Left ventricle myocardium superior (tissue), 1 donor: ENCODE measurements around the gene AP1AR. TPM values are rescaled to one million over a fixed set of nuclear protein-coding genes. Genes with fewer than 3 reads are reported as not detected.
"Not testable (repeated sequence)": the region's sequence is repeated elsewhere in the genome, so short reads cannot be mapped to it uniquely, and the experiment has no call there.

Experiments used
- ATAC-seq: fragments of 200-7000 bp; cut with Tn5 transposase; one replicate; pipeline ENCODE4 v1.9.1; 2020; ENCODE audit warnings: mild to moderate bottlenecking, moderate library complexity
- DNase-seq: peaks from one replicate; pipeline ENCODE4 v3.0.0-alpha.2; 2020
- intact Hi-C: fragments of 100-400 bp; cut with micrococcal nuclease; formaldehyde crosslinking; loops from one replicate; pipeline ENCODE4 v1.11.0; 2022
- long read RNA-seq: library from polyadenylated mRNA; unstranded; transcript quantifications from one replicate; pipeline ENCODE4 v2.0.0, GENCODE V29; 2021
- total RNA-seq: library from RNA; stranded (reverse); fragmentation: NEBNext Ultra II Directional; extraction: Animal tissue kit (Norgen Biotek cat#: 25700); gene quantifications from one replicate; pipeline ENCODE4 v1.2.1, GENCODE V29; 2021
- donor health status: DM: no; HTN: yes; CAD: no; lungs with severe emphysema.

Gene AP1AR, protein sequence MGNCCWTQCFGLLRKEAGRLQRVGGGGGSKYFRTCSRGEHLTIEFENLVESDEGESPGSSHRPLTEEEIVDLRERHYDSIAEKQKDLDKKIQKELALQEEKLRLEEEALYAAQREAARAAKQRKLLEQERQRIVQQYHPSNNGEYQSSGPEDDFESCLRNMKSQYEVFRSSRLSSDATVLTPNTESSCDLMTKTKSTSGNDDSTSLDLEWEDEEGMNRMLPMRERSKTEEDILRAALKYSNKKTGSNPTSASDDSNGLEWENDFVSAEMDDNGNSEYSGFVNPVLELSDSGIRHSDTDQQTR
- total RNA-seq, result 10.2 TPM
- long read RNA-seq, transcript AP1AR-201 (10 exons, 2,902 nt), result major isoform, 38 of 41 reads
- long read RNA-seq, partial matches to known transcripts, result 0 of 41 reads
- long read RNA-seq, other reads (novel, unspliced or antisense), result 2 of 41 reads

- intact Hi-C loops, result loop anchor here (10.0 kb wide), 1 partner anchor 87 kb away; the partner anchor contains the start of gene FAM241A
- peak; percentile 87 for ATAC-seq
Observed at GRCh38 chr4:112231779-112232713, at the start of gene AP1AR. Gene AP1AR (plus strand): TSS chr4:112231787. CDS start chr4:112232092, 305 bp downstream.

GRCh38 chr4:112182604-112183003 is 49.0 kb upstream of the AP1AR start:
- ATAC-seq (no peak), DNase-seq (no peak)
- intact Hi-C loops, result no loop called here

More at GRCh38 chr4:112231779-112232713, at the start of gene AP1AR:
- peak; percentile 89 for DNase-seq

- DNase-seq, result no peak
- no peak for ATAC-seq
- intact Hi-C loops, result no loop called here
Observed at GRCh38 chr4:112183252-112183651, 48.3 kb upstream of the AP1AR start.

DNA sequence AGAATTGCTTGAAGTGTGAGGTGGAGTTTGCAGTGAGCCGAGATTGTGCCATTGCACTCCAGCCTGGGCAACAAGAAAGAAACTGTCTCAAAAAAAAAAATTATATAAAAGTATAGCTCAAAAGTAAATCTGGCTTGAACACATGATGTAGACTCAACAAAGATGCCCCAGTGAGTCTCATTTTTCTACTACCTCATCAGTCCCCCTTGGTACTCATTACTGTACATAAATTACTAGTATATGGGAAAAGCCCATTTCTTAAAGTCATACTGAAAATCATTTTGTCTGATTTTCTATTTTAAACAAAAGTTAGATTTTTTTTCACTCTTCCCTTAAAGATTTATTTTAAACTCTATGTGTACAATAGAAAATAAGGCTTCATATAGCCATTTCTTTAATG is 47.1 kb upstream of the AP1AR start:
- DNase-seq (no peak), ATAC-seq (no peak)
- intact Hi-C loops, result no loop called here

GRCh38 chr4:112185334-112185733 is 46.3 kb upstream of the AP1AR start:
- intact Hi-C loops, result no loop called here
- ATAC-seq (no peak), DNase-seq (no peak)

DNA sequence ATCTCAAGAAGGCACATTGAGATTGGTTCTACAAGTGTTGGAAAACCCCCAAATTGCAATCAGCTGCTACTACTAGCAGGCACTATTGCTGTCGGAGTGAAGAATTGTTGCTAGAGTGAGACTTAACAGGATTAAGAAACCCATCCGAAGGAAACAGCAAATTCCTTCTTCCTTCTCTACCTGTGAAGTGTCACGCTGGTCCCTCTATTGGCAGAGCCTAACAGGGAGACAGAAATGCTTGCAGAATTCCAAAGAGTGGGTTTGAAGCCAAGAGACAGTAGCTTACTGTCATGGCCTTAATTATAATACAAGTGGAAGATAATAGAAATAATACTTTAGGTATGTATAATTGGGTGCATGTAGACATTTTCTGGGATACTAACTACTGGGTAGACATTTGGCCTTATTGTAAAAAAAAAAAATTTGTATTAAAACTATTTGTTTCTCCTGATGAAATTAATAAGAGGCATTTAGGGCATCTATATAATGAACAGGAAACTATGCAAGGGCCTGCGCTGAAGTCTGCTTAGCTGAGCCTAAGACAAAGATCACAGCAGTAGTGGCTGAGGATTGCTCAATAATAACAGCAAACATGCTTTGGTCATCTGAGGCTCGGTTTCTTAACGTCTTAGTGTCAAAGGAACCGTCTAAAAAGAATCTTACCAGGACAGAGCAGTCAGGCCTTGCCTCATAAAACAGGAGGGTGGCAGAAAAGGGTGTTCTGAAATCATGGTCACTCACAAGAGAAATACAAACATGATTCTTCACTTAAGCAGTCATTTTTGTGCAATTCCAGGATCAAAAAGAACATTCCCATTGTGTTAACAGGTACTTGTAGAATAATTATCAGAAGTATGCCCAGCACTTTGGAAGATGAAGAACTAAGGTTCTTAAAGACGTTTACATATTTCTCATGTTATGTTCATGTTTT is 45.6 kb upstream of the AP1AR start:
- intact Hi-C loops, result no loop called here
- DNase-seq, result no peak
- ATAC-seq, result no peak

DNA sequence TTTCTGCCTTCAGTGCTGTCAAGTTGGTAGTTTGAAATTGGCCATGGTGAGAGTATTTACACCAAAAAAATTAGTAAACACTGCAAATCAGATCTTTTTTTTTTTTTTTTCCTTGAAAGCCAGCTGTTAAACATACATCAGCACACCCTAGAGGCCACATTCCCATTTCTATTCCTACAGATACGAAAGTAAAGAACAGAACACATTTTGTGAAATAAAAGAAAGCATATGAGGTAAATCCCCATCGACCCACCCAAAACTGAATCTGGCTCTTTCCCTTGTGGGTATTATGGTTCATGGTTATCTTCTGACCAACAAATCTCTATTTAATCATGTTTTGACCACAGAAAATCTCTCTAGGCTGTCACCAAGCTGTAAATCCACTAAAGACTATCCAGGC is 41.8 kb upstream of the AP1AR start:
- DNase-seq (no peak), ATAC-seq (peak; percentile 29)
- intact Hi-C loops, result no loop called here

GRCh38 chr4:112190684-112191083 is 40.9 kb upstream of the AP1AR start:
- DNase-seq (no peak), ATAC-seq (peak; percentile 64)
- intact Hi-C loops, result no loop called here

- no peak for DNase-seq
- no peak for ATAC-seq
- intact Hi-C loops, result no loop called here
Observed at GRCh38 chr4:112196461-112196860, 35.1 kb upstream of the AP1AR start.

- DNase-seq, result no peak
- intact Hi-C loops, result no loop called here
- no peak for ATAC-seq
Observed at GRCh38 chr4:112199041-112199440, 32.5 kb upstream of the AP1AR start.

GRCh38 chr4:112201915-112202505 is 29.6 kb upstream of the AP1AR start:
- DNase-seq (no peak), ATAC-seq (no peak)
- intact Hi-C loops, result no loop called here

- ATAC-seq (no peak), DNase-seq (no peak)
- intact Hi-C loops, result no loop called here
Observed at GRCh38 chr4:112203593-112203992, 28.0 kb upstream of the AP1AR start.

DNA sequence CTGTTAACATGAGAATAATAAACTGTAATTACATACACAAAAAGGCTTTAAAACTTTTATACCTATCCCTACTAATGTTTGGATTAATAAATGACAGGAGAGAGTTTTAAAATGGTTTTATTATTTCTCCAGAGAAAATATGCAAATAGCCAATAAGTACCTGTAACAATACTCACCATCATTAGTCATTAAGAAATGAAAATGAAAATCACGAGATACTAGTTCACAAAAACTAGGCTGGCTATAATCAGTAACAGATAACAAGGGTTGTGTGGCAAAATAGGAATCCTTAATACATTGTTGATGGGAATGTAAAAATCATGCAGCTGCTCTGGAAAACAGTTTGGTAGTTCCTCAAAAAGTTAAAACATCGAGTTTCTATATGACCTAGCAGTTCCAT is 25.2 kb upstream of the AP1AR start:
- no peak for ATAC-seq

DNA sequence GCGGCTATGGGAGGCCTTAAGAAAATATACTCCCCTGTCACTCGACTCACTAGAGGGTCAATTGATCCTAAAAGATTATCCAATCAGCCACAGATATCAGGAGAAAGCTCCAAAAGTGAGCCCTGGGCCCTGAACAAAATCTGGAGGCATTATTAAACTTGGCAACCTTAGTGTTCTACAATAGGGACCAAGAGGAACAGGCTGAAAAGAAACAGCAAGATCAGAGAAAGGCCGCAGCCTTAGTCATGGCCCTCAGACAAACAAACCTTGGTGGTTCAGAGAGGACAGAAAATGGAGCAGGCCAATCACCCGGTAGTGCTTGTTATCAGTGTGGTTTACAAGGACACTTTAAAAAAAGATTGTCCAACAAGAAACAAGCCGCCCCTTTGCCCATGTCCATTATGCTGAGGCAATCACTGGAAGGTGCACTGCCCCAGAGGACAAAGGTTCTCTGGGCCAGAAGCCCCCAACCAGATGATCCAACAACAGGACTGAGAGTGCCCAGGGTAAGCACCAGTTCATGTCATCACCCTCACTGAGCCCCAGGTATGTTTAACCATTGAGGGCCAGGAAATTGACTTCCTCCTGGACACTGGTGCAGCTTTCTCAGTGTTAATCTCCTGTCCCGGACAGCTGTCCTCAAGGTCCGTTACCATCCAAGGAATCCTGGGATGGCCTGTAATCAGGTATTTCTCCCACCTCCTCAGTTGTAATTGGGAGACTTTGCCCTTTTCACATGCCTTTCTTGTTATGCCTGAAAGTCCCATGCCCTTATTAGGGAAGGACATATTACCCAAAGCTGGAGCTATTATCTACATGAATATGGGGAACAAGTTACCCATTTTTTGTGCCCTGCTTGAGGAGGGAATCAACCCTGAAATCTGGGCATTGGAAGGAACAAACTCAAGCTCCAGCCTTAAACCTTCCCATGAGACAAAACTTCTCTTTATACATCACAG is 23.2 kb upstream of the AP1AR start:
- DNase-seq, intact Hi-C loops, ATAC-seq: not testable (repeated sequence)

More for the DNA sequence above, 25.2 kb upstream of the AP1AR start:
- no peak for DNase-seq
- intact Hi-C loops, result no loop called here

- intact Hi-C loops, result no loop called here
- ATAC-seq, result no peak
- DNase-seq, result no peak
Observed at GRCh38 chr4:112210777-112211176, 20.8 kb upstream of the AP1AR start.

- ATAC-seq (peak; percentile 82), DNase-seq (peak; percentile 46)
- intact Hi-C loops, result no loop called here
Observed at GRCh38 chr4:112213091-112213490, 18.5 kb upstream of the AP1AR start.

DNA sequence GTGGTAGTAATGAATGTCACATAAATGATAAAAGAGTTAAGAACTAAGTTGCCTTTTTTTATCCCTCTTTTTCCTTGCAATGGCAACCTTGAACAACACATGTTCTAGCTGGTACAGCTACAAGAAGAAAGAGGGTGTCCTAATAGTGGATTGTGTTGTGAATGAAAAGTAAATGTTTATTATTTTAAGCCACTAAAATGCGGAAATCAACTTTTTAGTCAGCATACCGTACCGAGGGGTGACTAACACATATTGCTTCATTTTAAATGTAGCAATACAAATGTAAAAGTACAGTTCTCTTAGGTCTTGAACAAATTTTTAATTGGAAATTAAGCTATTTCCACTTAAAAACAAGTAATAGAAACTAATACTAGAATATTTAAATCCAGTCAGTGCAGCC is 17.7 kb upstream of the AP1AR start:
- intact Hi-C loops, result no loop called here
- no peak for DNase-seq
- no peak for ATAC-seq
